T-helper 9 cell (primary cell): ENCODE results near the gene AHNAK.
"Not testable (repeated sequence)": the region's sequence is repeated elsewhere in the genome, so short reads cannot be mapped to it uniquely, and the experiment has no call there.

ENCODE experiments used
- DNase-seq: peaks from one replicate; pipeline ENCODE4 v3.0.0-alpha.2; 2020

Gene AHNAK

GRCh38 chr11:62516736-62517371 lies 29.8 kb downstream of the AHNAK start:
- DNase-seq = no peak

- DNase-seq = no peak
Measured at GRCh38 chr11:62514151-62514550, 32.5 kb downstream of the AHNAK start.

GRCh38 chr11:62513626-62514025 lies 33.0 kb downstream of the AHNAK start:
- DNase-seq = no peak

GRCh38 chr11:62512961-62513360 lies 33.6 kb downstream of the AHNAK start:
- no peak for DNase-seq

- no peak for DNase-seq
Measured at GRCh38 chr11:62508336-62509058, 38.1 kb downstream of the AHNAK start.

GRCh38 chr11:62507125-62507422 lies 39.5 kb downstream of the AHNAK start:
- DNase-seq = no peak

- DNase-seq = no peak
Measured at GRCh38 chr11:62506413-62507124, 40.0 kb downstream of the AHNAK start.

GRCh38 chr11:62505440-62506091 lies 41.0 kb downstream of the AHNAK start:
- DNase-seq = no peak

- DNase-seq = no peak
Measured at GRCh38 chr11:62505059-62505439, 41.6 kb downstream of the AHNAK start.

- DNase-seq = no peak
Measured at GRCh38 chr11:62504158-62504973, 42.2 kb downstream of the AHNAK start.

GRCh38 chr11:62502030-62502730 lies 44.4 kb downstream of the AHNAK start:
- no peak for DNase-seq

- DNase-seq = no peak
Measured at GRCh38 chr11:62501432-62501891, 45.1 kb downstream of the AHNAK start.

- no peak for DNase-seq
Measured at GRCh38 chr11:62500650-62501030, 46.0 kb downstream of the AHNAK start.

- no peak for DNase-seq
Measured at GRCh38 chr11:62499944-62500649, 46.5 kb downstream of the AHNAK start.

- DNase-seq = not testable (repeated sequence)
Measured at GRCh38 chr11:62499311-62499943, 47.2 kb downstream of the AHNAK start.

GRCh38 chr11:62498492-62499286 lies 47.9 kb downstream of the AHNAK start:
- no peak for DNase-seq

GRCh38 chr11:62498031-62498430 lies 48.6 kb downstream of the AHNAK start:
- no peak for DNase-seq

- DNase-seq = no peak
Measured at GRCh38 chr11:62497132-62497801, 49.3 kb downstream of the AHNAK start.

- DNase-seq = no peak
Measured at GRCh38 chr11:62496676-62497075, 49.9 kb downstream of the AHNAK start.
